GM20000 (cell line): ENCODE measurements around the gene MXI1.
"Not testable (repeated sequence)": the region's sequence is repeated elsewhere in the genome, so short reads cannot be mapped to it uniquely, and the experiment has no call there.

Experiments used
- DNase-seq: peaks from one replicate; pipeline ENCODE4 v3.0.0; 2012; ENCODE audit warnings: low spot score
- TF ChIP-seq, protein P1 (sequence below): IDR thresholded peaks from 2 replicates; pipeline ENCODE4 v1.5.1; 2012; ENCODE audit warnings: mild to moderate bottlenecking, control low read depth; ENCODE audit errors: extremely low read depth, missing control alignments

Gene MXI1

DNA sequence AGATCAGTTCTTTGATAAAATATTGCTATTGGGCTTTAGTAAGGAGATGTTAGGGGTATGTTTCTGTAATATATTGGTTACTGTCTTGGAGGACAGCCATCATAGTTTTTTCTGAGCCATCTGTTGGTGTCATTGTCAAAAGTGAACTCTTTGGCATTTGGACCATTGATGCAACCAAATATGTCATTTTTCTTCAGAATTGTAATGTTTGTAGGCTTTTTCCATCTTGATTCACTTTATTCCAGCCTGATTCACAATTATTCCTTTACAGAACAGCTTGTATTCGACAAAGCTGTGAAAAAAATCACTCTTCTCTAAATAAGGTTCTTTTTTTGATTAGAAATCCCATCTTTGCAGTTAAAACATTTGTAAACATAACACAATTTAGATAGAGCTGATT, 59.9 kb downstream of the MXI1 start:
- DNase-seq = no peak
- TF ChIP-seq, protein P1, sequence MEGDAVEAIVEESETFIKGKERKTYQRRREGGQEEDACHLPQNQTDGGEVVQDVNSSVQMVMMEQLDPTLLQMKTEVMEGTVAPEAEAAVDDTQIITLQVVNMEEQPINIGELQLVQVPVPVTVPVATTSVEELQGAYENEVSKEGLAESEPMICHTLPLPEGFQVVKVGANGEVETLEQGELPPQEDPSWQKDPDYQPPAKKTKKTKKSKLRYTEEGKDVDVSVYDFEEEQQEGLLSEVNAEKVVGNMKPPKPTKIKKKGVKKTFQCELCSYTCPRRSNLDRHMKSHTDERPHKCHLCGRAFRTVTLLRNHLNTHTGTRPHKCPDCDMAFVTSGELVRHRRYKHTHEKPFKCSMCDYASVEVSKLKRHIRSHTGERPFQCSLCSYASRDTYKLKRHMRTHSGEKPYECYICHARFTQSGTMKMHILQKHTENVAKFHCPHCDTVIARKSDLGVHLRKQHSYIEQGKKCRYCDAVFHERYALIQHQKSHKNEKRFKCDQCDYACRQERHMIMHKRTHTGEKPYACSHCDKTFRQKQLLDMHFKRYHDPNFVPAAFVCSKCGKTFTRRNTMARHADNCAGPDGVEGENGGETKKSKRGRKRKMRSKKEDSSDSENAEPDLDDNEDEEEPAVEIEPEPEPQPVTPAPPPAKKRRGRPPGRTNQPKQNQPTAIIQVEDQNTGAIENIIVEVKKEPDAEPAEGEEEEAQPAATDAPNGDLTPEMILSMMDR = no peak

DNA sequence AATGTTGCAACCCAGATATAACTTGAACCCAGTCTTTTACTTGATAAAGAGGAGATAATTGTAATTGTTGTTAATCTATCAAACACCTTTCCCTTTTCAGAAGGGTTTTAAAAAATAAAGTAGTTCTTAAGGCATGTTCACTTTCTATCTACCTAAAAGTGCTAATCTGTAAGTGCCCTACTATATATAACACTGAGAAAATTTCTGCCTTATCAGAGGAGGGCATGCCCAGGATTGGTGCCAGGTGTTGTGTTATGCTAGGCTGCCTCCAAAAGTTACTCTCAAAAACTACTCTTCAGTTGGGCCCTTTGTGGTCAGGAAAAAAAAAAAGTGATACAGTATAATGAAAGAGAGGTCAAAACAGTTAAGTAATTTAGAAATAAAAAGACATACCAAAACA, 61.0 kb downstream of the MXI1 start:
- TF ChIP-seq, protein P1 = no peak
- DNase-seq = no peak

GRCh38 chr10:110268971-110269370, 61.6 kb downstream of the MXI1 start:
- TF ChIP-seq, protein P1 = no peak
- no peak for DNase-seq

GRCh38 chr10:110269374-110270318, 62.2 kb downstream of the MXI1 start:
- DNase-seq = no peak
- TF ChIP-seq, protein P1 = no peak

DNA sequence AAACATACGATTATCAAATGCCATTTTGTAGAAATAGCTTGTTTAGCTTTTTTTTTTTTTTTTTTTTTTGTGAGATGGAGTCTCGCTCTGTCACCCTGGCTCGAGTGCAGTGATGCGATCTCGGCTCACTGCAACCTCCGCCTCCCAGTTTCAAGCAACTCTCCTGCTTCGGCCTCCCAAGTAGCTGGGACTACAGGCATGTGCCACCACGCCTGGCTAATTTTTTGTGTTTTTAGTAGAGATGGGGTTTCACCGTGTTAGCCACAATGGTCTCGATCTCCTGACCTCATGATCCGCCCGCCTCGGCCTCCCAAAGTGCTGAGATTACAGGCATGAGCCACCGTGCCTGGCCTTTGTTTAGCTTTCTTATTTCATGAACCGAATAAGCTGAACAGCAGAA, 65.6 kb downstream of the MXI1 start:
- DNase-seq = not testable (repeated sequence)

DNA sequence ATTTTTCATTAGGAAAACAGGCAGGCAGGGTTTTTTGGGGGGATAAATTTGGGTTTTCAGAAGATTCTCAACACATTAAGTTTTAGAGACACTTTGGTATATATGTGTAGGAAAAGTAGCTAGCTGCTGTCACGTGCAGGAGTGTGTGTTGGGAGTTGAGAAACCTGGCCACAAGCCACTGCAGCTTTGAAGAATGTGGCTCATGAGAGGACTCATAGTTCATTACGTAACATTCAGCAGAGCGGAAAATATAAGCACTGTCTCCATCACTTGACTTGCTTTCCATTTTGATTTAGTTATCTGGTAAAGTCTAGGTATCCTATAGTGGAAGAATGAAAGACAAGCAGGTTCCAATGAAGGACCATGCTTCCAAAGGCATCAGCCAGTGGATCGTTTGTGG, 66.1 kb downstream of the MXI1 start:
- TF ChIP-seq, protein P1 = no peak
- DNase-seq = peak; percentile 16

- peak; percentile 10 for DNase-seq
These were observed 66.7 kb downstream of the MXI1 start for GRCh38 chr10:110274072-110274627.

More at GRCh38 chr10:110274072-110274627, 66.7 kb downstream of the MXI1 start:
- TF ChIP-seq, protein P1 = no peak
